SK-N-SH (cell line): ENCODE data around the gene CCND1. TPM values are rescaled to one million over a fixed set of nuclear protein-coding genes. Genes with fewer than 3 reads are reported as not detected.
A peak's percentile ranks its signal among the peaks of the same experiment; 100 is the strongest.

Source experiments
- CTCF ChIA-PET: fragments of 300-600, 350-600 bp; formaldehyde crosslinking; extraction: SDS; loops from one replicate; lab custom pipeline; 2021; lab: Yijun Ruan, JAX
- POLR2A ChIA-PET: fragments of 350-600 bp; sonication (Branson Sonifier 250); formaldehyde crosslinking; extraction: SDS; loops from one replicate; lab custom pipeline; 2020; ENCODE audit warnings: antibody characterized with exemption, inconsistent platforms; lab: Yijun Ruan, JAX
- DNase-seq: peaks from one replicate; pipeline ENCODE4 v3.0.0; 2012
- H2AFZ ChIP-seq: fragments of 200-600 bp; sonication (generic); 2 replicates; pipeline ENCODE4 v1.8.1; 2016; ENCODE audit warnings: antibody characterized with exemption, mild to moderate bottlenecking, low read depth
- H3F3A ChIP-seq: fragments of 200-600 bp; sonication (generic); replicated peaks from 2 replicates; pipeline ENCODE3; 2016; ENCODE audit warnings: antibody characterized with exemption, mild to moderate bottlenecking; ENCODE audit not compliant: insufficient read depth
- H3K27ac ChIP-seq, 2 experiments: fragments of 200-500 bp in 1 of 2; fragments of 200-600 bp in 1 of 2; sonication (Bioruptor generic) in 1 of 2; sonication (generic), shearing (Covaris generic) in 1 of 2; 2 replicates each; pipeline versions ENCODE4 v1.5.1 to v1.6.1; 2014 to 2016; ENCODE audit warnings: low read depth in 2 of 2, inconsistent platforms in 1 of 2, low read length in 1 of 2, mild to moderate bottlenecking in 1 of 2, mixed read lengths in 1 of 2
- H3K27me3 ChIP-seq: fragments of 200-600 bp; sonication (generic), shearing (Covaris generic); 2 replicates; pipeline ENCODE4 v1.6.1; 2016; ENCODE audit warnings: mixed run types; ENCODE audit not compliant: insufficient read depth
- H3K36me3 ChIP-seq, 2 experiments: fragments of 200-500 bp in 1 of 2; fragments of 200-600 bp in 1 of 2; sonication (Bioruptor generic) in 1 of 2; sonication (generic) in 1 of 2; replicated peaks in 1 of 2; 2 replicates each; pipeline versions ENCODE3 to v1.5.1; 2014 to 2016; ENCODE audit warnings: low read length in 1 of 2, mild to moderate bottlenecking in 1 of 2; ENCODE audit not compliant: insufficient read depth in 2 of 2, control insufficient read depth in 1 of 2
- H3K4me1 ChIP-seq, 2 experiments: fragments of 200-500 bp in 1 of 2; fragments of 200-600 bp in 1 of 2; sonication (Bioruptor generic) in 1 of 2; sonication (generic), shearing (Covaris generic) in 1 of 2; 2 replicates each; pipeline versions ENCODE4 v1.5.1 to v1.6.1; 2014 to 2016; ENCODE audit warnings: low read depth in 1 of 2, low read length in 1 of 2, mixed run types in 1 of 2; ENCODE audit not compliant: insufficient read depth in 2 of 2, control insufficient read depth in 1 of 2
- H3K4me2 ChIP-seq: fragments of 200-600 bp; sonication (generic), shearing (Covaris generic); 2 replicates; pipeline ENCODE4 v1.6.1; 2017; ENCODE audit warnings: mixed run types
- H3K4me3 ChIP-seq, 2 experiments: fragments of 200-500 bp in 1 of 2; fragments of 200-600 bp in 1 of 2; sonication (Bioruptor generic) in 1 of 2; sonication (generic), shearing (Covaris generic) in 1 of 2; 2 replicates each; pipeline versions ENCODE4 v1.5.1 to v1.8.1; 2014 to 2016; ENCODE audit warnings: low read depth in 2 of 2, inconsistent platforms in 1 of 2, low read length in 1 of 2, mild to moderate bottlenecking in 1 of 2, mixed read lengths in 1 of 2, moderate library complexity in 1 of 2
- H3K79me2 ChIP-seq: fragments of 200-600 bp; sonication (generic); 2 replicates; pipeline ENCODE4 v1.8.1; 2017; ENCODE audit warnings: mild to moderate bottlenecking; ENCODE audit not compliant: insufficient read depth
- H3K9ac ChIP-seq: fragments of 200-600 bp; sonication (generic); 2 replicates; pipeline ENCODE4 v1.6.1; 2017; ENCODE audit warnings: mixed run types
- H3K9me2 ChIP-seq: fragments of 200-600 bp; sonication (generic); 2 replicates; pipeline ENCODE4 v1.6.1; 2017; ENCODE audit warnings: mixed run types
- H3K9me3 ChIP-seq: fragments of 200-600 bp; sonication (generic); 2 replicates; pipeline ENCODE4 v1.6.1; 2017; ENCODE audit warnings: mixed run types, mild to moderate bottlenecking, moderate library complexity
- H4K20me1 ChIP-seq: fragments of 200-600 bp; sonication (generic); 2 replicates; pipeline ENCODE4 v1.6.1; 2017; ENCODE audit warnings: mild to moderate bottlenecking, mixed run types; ENCODE audit not compliant: insufficient read depth
- CHD2 ChIP-seq: fragments of 150-350 bp; IDR thresholded peaks from 2 replicates; pipeline ENCODE4 v1.6.1; 2018; ENCODE audit warnings: low read length; ENCODE audit not compliant: partially characterized antibody
- EP300 ChIP-seq, 2 experiments: IDR thresholded peaks; 2 replicates each; pipeline versions ENCODE4 v1.4.0 to v1.6.1; 2012; ENCODE audit warnings: borderline replicate concordance in 1 of 2, low read depth in 1 of 2, low read length in 1 of 2
- FOSL2 ChIP-seq: IDR thresholded peaks from 2 replicates; pipeline ENCODE4 v1.4.0; 2012; ENCODE audit warnings: low read depth, mild to moderate bottlenecking, moderate library complexity, borderline replicate concordance
- FOXJ3 ChIP-seq: sonication (generic); formaldehyde crosslinking; IDR thresholded peaks from 2 replicates; pipeline ENCODE4 v1.5.1; 2020; ENCODE audit warnings: mild to moderate bottlenecking, missing genetic modification reagents
- FOXM1 ChIP-seq: IDR thresholded peaks from 2 replicates; pipeline ENCODE4 v1.4.0; 2012; ENCODE audit warnings: low read depth, mild to moderate bottlenecking
- IRF3 ChIP-seq: fragments of 150-350 bp; IDR thresholded peaks from 2 replicates; pipeline ENCODE4 v1.6.1; 2016; ENCODE audit warnings: mild to moderate bottlenecking, low read depth, low read length
- JUND ChIP-seq: IDR thresholded peaks from 2 replicates; pipeline ENCODE4 v1.4.0; 2012
- MXI1 ChIP-seq: IDR thresholded peaks from 2 replicates; pipeline ENCODE4 v1.6.1; 2012; ENCODE audit warnings: mild to moderate bottlenecking, low read depth, low read length, improper control_type of control experiment
- NFIC ChIP-seq: IDR thresholded peaks from 2 replicates; pipeline ENCODE4 v1.4.0; 2012; ENCODE audit warnings: borderline replicate concordance
- NRF1 ChIP-seq: IDR thresholded peaks from 2 replicates; pipeline ENCODE4 v1.6.1; 2012; ENCODE audit warnings: low read depth, mild to moderate bottlenecking, low read length
- POLR2AphosphoS5 ChIP-seq: IDR thresholded peaks from 2 replicates; pipeline ENCODE4 v1.6.1; 2012; ENCODE audit warnings: low read depth, low read length
- RAD21 ChIP-seq: IDR thresholded peaks from 2 replicates; pipeline ENCODE4 v1.6.1; 2012; ENCODE audit warnings: mild to moderate bottlenecking, low read length
- RCOR1 ChIP-seq: fragments of 150-350 bp; IDR thresholded peaks from 2 replicates; pipeline ENCODE4 v1.6.1; 2017; ENCODE audit warnings: antibody characterized with exemption, low read length
- RFX5 ChIP-seq: IDR thresholded peaks from 2 replicates; pipeline ENCODE4 v1.6.1; 2012; ENCODE audit warnings: mild to moderate bottlenecking, improper control_type of control experiment, low read length
- SIN3A ChIP-seq: IDR thresholded peaks from 2 replicates; pipeline ENCODE4 v1.6.1; 2012; ENCODE audit warnings: low read depth, mild to moderate bottlenecking, low read length, moderate library complexity, borderline replicate concordance
- SMC3 ChIP-seq: IDR thresholded peaks from 2 replicates; pipeline ENCODE4 v1.6.1; 2012; ENCODE audit warnings: low read depth, low read length, improper control_type of control experiment
- TCF12 ChIP-seq: IDR thresholded peaks from 2 replicates; pipeline ENCODE4 v1.4.0; 2012
- TEAD4 ChIP-seq: IDR thresholded peaks from 2 replicates; pipeline ENCODE4 v1.4.0; 2012; ENCODE audit warnings: mild to moderate bottlenecking, borderline replicate concordance; ENCODE audit not compliant: insufficient read depth
- USF2 ChIP-seq: fragments of 150-350 bp; IDR thresholded peaks from 2 replicates; pipeline ENCODE4 v1.6.1; 2017; ENCODE audit warnings: antibody characterized with exemption, low read length, low read depth, borderline replicate concordance
- YY1 ChIP-seq: IDR thresholded peaks from 2 replicates; pipeline ENCODE4 v1.4.0; 2012; ENCODE audit warnings: low read depth, mild to moderate bottlenecking
- WGBS: methylation state at CpG from one replicate; pipeline ENCODE4 v1.1.6; 2017; ENCODE audit warnings: low lambda C conversion rate; 5-methylcytosine and 5-hydroxymethylcytosine counted together
- polyA plus RNA-seq, 3 experiments: library from polyadenylated mRNA; depleted of rRNA; stranded (reverse); fragments of >200 nt; gene quantifications; 2 replicates each; pipeline ENCODE4 v1.2.3, GENCODE V29; 2012
- TF ChIP-seq, protein P1 (sequence below): IDR thresholded peaks from 2 replicates; pipeline ENCODE4 v1.4.0; 2012; ENCODE audit warnings: low read depth, borderline replicate concordance
- TF ChIP-seq, protein P2 (sequence below): IDR thresholded peaks from 2 replicates; pipeline ENCODE4; 2012
- TF ChIP-seq, protein P3 (sequence below): IDR thresholded peaks from 2 replicates; pipeline ENCODE4 v1.4.0; 2012; ENCODE audit warnings: low read depth, borderline replicate concordance
- TF ChIP-seq, protein P4 (sequence below): fragments of 200-600 bp; sonication (generic); IDR thresholded peaks from 2 replicates; pipeline ENCODE4 v1.6.1; 2017; ENCODE audit warnings: antibody characterized with exemption, mild to moderate bottlenecking, moderate library complexity

Gene CCND1
- polyA plus RNA-seq, 1 of the 3 experiments (the other 2 are of a cell fraction) = 242 TPM

DNA sequence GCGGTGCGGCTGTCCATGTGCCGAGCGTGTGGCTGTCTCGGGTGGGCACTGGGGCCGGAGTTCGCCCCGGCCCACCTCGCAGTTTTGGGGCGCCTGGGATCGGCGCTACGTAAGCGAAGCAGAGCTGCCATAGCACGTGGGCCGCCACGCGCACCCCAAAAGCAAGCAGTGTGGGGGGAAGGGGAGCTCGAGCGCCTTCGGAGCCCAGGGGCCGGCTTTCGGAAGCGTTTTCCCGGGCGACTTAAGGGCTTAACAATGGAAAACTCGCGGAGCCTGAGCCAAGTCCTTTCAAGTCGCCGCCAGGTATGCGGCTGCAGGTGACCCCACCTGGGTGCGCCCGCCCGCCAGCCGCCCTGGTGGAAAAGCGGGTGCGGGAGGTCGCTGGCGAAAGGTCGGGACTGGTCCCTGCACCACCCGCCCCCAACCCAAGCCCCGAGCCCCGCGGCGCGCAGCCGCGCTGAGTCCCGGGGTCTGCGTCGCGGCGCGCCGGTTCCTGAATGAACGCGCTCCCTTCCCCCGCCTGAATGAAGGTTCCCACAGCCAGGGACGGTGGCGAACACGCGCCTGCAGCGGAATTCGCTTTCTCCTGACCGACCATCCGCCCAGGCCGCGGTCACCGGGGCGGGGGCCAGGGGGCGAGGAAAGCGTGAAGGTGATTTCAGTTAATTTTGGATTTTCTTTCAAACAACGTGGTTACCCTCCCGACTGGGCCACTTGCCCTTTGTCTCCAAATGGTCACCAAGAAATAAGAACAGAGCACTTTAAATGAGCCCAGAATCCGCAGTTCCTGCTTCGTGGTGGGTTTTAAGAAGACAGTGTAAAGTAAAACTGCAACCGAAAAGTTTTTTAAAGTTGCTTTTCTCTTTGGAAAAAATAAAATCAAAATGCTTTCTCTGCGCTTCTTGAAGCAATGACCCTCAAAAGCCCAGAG, 2.8 kb upstream of the CCND1 start:
- ChIA-PET POLR2A (interaction anchor here (0.8 to 2.1 kb wide), 8 partner anchors 18 to 532 kb away, joined by 3 to 16 read pairs (median 8); no protein-coding TSS in a partner anchor), CTCF (interaction anchor here (1.3 to 11.0 kb wide), 3 partner anchors 25 to 535 kb away, joined by 3 to 403 read pairs (median 6); no protein-coding TSS in a partner anchor)
- H3K79me2 ChIP-seq = peaks cover 41% of the 10 kb centered on the region
- peaks cover 0 to 3% of the 10 kb centered on the region in 2 experiments for H3K36me3 ChIP-seq
- H3K4me2 ChIP-seq = peak overlapping the region; percentile 99
- 16% methylated on average over 61 of the region's 78 CpGs for WGBS
- no peaks in the 10 kb centered on the region for H3K27me3 ChIP-seq
- peaks cover 0 to 34% of the 10 kb centered on the region in 2 experiments; a peak in 2 of 4 replicates for H3K4me1 ChIP-seq
- peaks cover 14% of the 10 kb centered on the region for H4K20me1 ChIP-seq
- peak overlapping the region; percentile 90 to 94 for H3K27ac ChIP-seq
- no peaks in the 10 kb centered on the region for H3K9me2 ChIP-seq
- H3K9ac ChIP-seq = peak overlapping the region; percentile 100
- H2AFZ ChIP-seq = peak overlapping the region; percentile 86
- peak; percentile 89 for DNase-seq
- H3F3A ChIP-seq = peaks cover 14% of the 10 kb centered on the region
- no peaks in the 10 kb centered on the region for H3K9me3 ChIP-seq
- peak overlapping the region; percentile 75 to 95 for H3K4me3 ChIP-seq
- TF ChIP-seq TCF12 (no peak), USF2 (no peak), FOXJ3 (CRISPR knock-in tag) (no peak), EP300 (IDR thresholded peaks at IDR 0.05; ENCODE audit: borderline replicate concordance in 1 of 2, low read depth in 1 of 2, low read length in 1 of 2) (peak in 1 of 2 experiments; percentile 6; a peak in 1 of 4 replicates), NRF1 (peak; percentile 36; the same call in 1 of the 2 replicates), POLR2AphosphoS5 (0 out of 2 replicates have a peak, but pooled peaks have one; percentile 15), YY1 (no peak; the same call in 1 of the 2 replicates), SIN3A (no peak), NFIC (no peak), RFX5 (0 out of 2 replicates have a peak, but pooled peaks have one; percentile 56), CHD2 (peak; percentile 64), MXI1 (no peak; the same call in 1 of the 2 replicates), SMC3 (no peak), FOXM1 (no peak; the same call in 1 of the 2 replicates), TEAD4 (no peak), IRF3 (no peak), RAD21 (no peak), JUND (no peak), RCOR1 (no peak), FOSL2 (no peak)
- TF ChIP-seq, protein P1, sequence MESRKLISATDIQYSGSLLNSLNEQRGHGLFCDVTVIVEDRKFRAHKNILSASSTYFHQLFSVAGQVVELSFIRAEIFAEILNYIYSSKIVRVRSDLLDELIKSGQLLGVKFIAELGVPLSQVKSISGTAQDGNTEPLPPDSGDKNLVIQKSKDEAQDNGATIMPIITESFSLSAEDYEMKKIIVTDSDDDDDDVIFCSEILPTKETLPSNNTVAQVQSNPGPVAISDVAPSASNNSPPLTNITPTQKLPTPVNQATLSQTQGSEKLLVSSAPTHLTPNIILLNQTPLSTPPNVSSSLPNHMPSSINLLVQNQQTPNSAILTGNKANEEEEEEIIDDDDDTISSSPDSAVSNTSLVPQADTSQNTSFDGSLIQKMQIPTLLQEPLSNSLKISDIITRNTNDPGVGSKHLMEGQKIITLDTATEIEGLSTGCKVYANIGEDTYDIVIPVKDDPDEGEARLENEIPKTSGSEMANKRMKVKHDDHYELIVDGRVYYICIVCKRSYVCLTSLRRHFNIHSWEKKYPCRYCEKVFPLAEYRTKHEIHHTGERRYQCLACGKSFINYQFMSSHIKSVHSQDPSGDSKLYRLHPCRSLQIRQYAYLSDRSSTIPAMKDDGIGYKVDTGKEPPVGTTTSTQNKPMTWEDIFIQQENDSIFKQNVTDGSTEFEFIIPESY = no peak; the same call in 1 of the 2 replicates
- TF ChIP-seq, protein P2, sequence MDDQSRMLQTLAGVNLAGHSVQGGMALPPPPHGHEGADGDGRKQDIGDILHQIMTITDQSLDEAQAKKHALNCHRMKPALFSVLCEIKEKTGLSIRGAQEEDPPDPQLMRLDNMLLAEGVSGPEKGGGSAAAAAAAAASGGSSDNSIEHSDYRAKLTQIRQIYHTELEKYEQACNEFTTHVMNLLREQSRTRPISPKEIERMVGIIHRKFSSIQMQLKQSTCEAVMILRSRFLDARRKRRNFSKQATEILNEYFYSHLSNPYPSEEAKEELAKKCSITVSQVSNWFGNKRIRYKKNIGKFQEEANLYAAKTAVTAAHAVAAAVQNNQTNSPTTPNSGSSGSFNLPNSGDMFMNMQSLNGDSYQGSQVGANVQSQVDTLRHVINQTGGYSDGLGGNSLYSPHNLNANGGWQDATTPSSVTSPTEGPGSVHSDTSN = no peak
- TF ChIP-seq, protein P3, sequence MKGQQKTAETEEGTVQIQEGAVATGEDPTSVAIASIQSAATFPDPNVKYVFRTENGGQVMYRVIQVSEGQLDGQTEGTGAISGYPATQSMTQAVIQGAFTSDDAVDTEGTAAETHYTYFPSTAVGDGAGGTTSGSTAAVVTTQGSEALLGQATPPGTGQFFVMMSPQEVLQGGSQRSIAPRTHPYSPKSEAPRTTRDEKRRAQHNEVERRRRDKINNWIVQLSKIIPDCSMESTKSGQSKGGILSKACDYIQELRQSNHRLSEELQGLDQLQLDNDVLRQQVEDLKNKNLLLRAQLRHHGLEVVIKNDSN = no peak
- TF ChIP-seq, protein P4, sequence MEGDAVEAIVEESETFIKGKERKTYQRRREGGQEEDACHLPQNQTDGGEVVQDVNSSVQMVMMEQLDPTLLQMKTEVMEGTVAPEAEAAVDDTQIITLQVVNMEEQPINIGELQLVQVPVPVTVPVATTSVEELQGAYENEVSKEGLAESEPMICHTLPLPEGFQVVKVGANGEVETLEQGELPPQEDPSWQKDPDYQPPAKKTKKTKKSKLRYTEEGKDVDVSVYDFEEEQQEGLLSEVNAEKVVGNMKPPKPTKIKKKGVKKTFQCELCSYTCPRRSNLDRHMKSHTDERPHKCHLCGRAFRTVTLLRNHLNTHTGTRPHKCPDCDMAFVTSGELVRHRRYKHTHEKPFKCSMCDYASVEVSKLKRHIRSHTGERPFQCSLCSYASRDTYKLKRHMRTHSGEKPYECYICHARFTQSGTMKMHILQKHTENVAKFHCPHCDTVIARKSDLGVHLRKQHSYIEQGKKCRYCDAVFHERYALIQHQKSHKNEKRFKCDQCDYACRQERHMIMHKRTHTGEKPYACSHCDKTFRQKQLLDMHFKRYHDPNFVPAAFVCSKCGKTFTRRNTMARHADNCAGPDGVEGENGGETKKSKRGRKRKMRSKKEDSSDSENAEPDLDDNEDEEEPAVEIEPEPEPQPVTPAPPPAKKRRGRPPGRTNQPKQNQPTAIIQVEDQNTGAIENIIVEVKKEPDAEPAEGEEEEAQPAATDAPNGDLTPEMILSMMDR = no peak
